ENCODE data around the gene SLC6A7.

The SLC6A7 gene

GRCh38 chr5:150175076-150175475 lies 14.8 kb upstream of the SLC6A7 start:
- no peak for DNase-seq

- DNase-seq = no peak
These were observed 14.3 kb upstream of the SLC6A7 start for GRCh38 chr5:150175536-150175935.

- no peak for DNase-seq
These were observed 13.0 kb upstream of the SLC6A7 start for GRCh38 chr5:150176745-150177477.

- no peak for DNase-seq
These were observed 12.1 kb upstream of the SLC6A7 start for GRCh38 chr5:150177721-150178120.

GRCh38 chr5:150178262-150178661 lies 11.6 kb upstream of the SLC6A7 start:
- DNase-seq = no peak

- DNase-seq = no peak
These were observed 10.7 kb upstream of the SLC6A7 start for GRCh38 chr5:150179019-150179620.

- no peak for DNase-seq
These were observed 9.4 kb upstream of the SLC6A7 start for GRCh38 chr5:150180241-150181026.

- DNase-seq = no peak
These were observed 8.8 kb upstream of the SLC6A7 start for GRCh38 chr5:150181027-150181426.

GRCh38 chr5:150181766-150182545 lies 7.9 kb upstream of the SLC6A7 start:
- no peak for DNase-seq

GRCh38 chr5:150182774-150183173 lies 7.1 kb upstream of the SLC6A7 start:
- no peak for DNase-seq

GRCh38 chr5:150183436-150183835 lies 6.4 kb upstream of the SLC6A7 start:
- no peak for DNase-seq

- DNase-seq = no peak
These were observed 5.9 kb upstream of the SLC6A7 start for GRCh38 chr5:150184006-150184405.

GRCh38 chr5:150184990-150185912 lies 4.6 kb upstream of the SLC6A7 start:
- no peak for DNase-seq

GRCh38 chr5:150186137-150186536 lies 3.7 kb upstream of the SLC6A7 start:
- DNase-seq = no peak

- no peak for DNase-seq
These were observed 3.0 kb upstream of the SLC6A7 start for GRCh38 chr5:150186897-150187296.

GRCh38 chr5:150188146-150188842 lies 1.6 kb upstream of the SLC6A7 start:
- DNase-seq = no peak

- DNase-seq = no peak
These were observed 536 bp upstream of the SLC6A7 start for GRCh38 chr5:150189326-150189725.

- no peak for DNase-seq
These were observed 679 bp downstream of the SLC6A7 start for GRCh38 chr5:150190503-150190979.

GRCh38 chr5:150190987-150191386 lies 1.1 kb downstream of the SLC6A7 start:
- DNase-seq = no peak

- no peak for DNase-seq
These were observed 2.6 kb downstream of the SLC6A7 start for GRCh38 chr5:150192462-150192861.
